Right cardiac atrium (tissue), 5 donors: ENCODE data around the gene ZNF610. TPM values are rescaled to one million over a fixed set of nuclear protein-coding genes. Genes with fewer than 3 reads are reported as not detected.

Experiments used
- ATAC-seq, 2 donors: fragments of 200-7000 bp; cut with Tn5 transposase; one replicate each; pipeline versions ENCODE4 v1.8.0 to v1.9.1; 2020; ENCODE audit warnings: moderate library complexity in 2 of 2, mild to moderate bottlenecking in 1 of 2
- DNase-seq, 3 donors: peaks; one replicate each; pipeline ENCODE4 v3.0.0-alpha.2; 2020
- H3K27ac ChIP-seq: one replicate; pipeline ENCODE4 v1.5.1; 2013; ENCODE audit warnings: mild to moderate bottlenecking, low read length, control low read depth, moderate library complexity
- H3K27me3 ChIP-seq: one replicate; pipeline ENCODE4 v1.6.1; 2013; ENCODE audit not compliant: control insufficient read depth, insufficient read depth
- H3K4me1 ChIP-seq: one replicate; pipeline ENCODE4 v1.6.1; 2013; ENCODE audit warnings: low read length; ENCODE audit not compliant: control insufficient read depth, insufficient read depth
- H3K4me3 ChIP-seq: one replicate; pipeline ENCODE4 v1.5.1; 2013; ENCODE audit warnings: low read length, control low read depth
- H3K9me3 ChIP-seq: one replicate; pipeline ENCODE4 v1.6.1; 2013; ENCODE audit warnings: low read length; ENCODE audit not compliant: control insufficient read depth
- WGBS: extraction: QIAGEN DNeasy Blood & Tissue Kit; methylation state at CpG from one replicate; pipeline ENCODE4 v1.1.7; 2013; 5-methylcytosine and 5-hydroxymethylcytosine counted together
- intact Hi-C, 4 donors: fragments of 100-400 bp; cut with DNase I; formaldehyde crosslinking; loops; one replicate each; pipeline versions ENCODE4 v1.11.0 to v1.14.0; 2022 to 2023
- polyA plus RNA-seq: library from polyadenylated mRNA; stranded (reverse); fragments of 200-250 nt; gene quantifications from one replicate; pipeline ENCODE4 v1.2.3, GENCODE V29; 2013
- total RNA-seq, 4 donors: library from RNA; stranded (reverse); fragmentation: NEBNext Ultra II Directional; extraction: Animal tissue kit (Norgen Biotek cat#: 25700); gene quantifications; one replicate each; pipeline ENCODE4 v1.2.1, GENCODE V29; 2021
- donor health status: healthy with polysubstance abuse.
- donor health status: DM: no; HTN: yes; CAD: no.
- donor health status: DM: no; HTN: no; CAD: no.
- donor health status: DM: no; HTN: yes; CAD: no; lungs with severe emphysema.
- donor health status: DM: yes; HTN: yes; CAD: no.

ZNF610 gene
- total and polyA plus RNA-seq, 5 donors = 1.4 to 3.4 (median 3.3) TPM

GRCh38 chr19:52398081-52398441 is 62.0 kb downstream of the ZNF610 start:
- 5% methylated on average over 14 of the region's 14 CpGs for WGBS
- Histone ChIP-seq H3K27me3 (no peaks in the 10 kb centered on the region), H3K27ac (peak overlapping the region; percentile 54), H3K4me3 (peak overlapping the region; percentile 84), H3K4me1 (no peaks in the 10 kb centered on the region), H3K9me3 (no peaks in the 10 kb centered on the region)
- intact Hi-C loops = no loop called here
- ATAC-seq (peak; percentile 24 to 52), DNase-seq (peak in 1 of 3 donors; percentile 34)

- WGBS = 99% methylated on average over 6 of the region's 6 CpGs
- intact Hi-C loops = no loop called here
- Histone ChIP-seq H3K4me1 (no peaks in the 10 kb centered on the region), H3K4me3 (no peak overlapping the region), H3K27ac (no peak overlapping the region), H3K27me3 (no peaks in the 10 kb centered on the region), H3K9me3 (peaks cover 23% of the 10 kb centered on the region)
- DNase-seq (no peak), ATAC-seq (no peak)
These were observed 74.2 kb downstream of the ZNF610 start for GRCh38 chr19:52410276-52410675.

GRCh38 chr19:52415711-52416110 is 79.7 kb downstream of the ZNF610 start:
- Histone ChIP-seq H3K27ac (no peak overlapping the region), H3K9me3 (peaks cover 20% of the 10 kb centered on the region), H3K27me3 (no peaks in the 10 kb centered on the region), H3K4me3 (no peak overlapping the region), H3K4me1 (no peaks in the 10 kb centered on the region)
- WGBS = 97% methylated on average over 5 of the region's 5 CpGs
- intact Hi-C loops = no loop called here
- DNase-seq (no peak), ATAC-seq (no peak)

Other genes with a start within 250 kb of the ZNF610 start
- 10 to 100 TPM; 11.0 to 17.9 (median 13.1) TPM for gene ZNF841, start 240.5 kb upstream of the ZNF610 start, total RNA-seq
- gene ZNF841, start 240.5 kb upstream of the ZNF610 start, polyA plus RNA-seq = 4.7 TPM
- 1 to 10 TPM; 5.7 to 8.2 (median 6.6) TPM for gene ZNF616, start 196.3 kb upstream of the ZNF610 start, total RNA-seq
- 1.6 TPM for gene ZNF616, start 196.3 kb upstream of the ZNF610 start, polyA plus RNA-seq
- gene ZNF836, start 164.6 kb upstream of the ZNF610 start, total RNA-seq = 1 to 10 TPM; 5.6 to 9.4 (median 8.6) TPM
- gene ZNF836, start 164.6 kb upstream of the ZNF610 start, polyA plus RNA-seq = 3.4 TPM
- 100 to 1,000 TPM; 370 to 446 (median 409) TPM for gene PPP2R1A, start 146.2 kb upstream of the ZNF610 start, total RNA-seq
- gene PPP2R1A, start 146.2 kb upstream of the ZNF610 start, polyA plus RNA-seq = 235 TPM
- gene ZNF766, start 66.7 kb upstream of the ZNF610 start, total RNA-seq = 10 to 100 TPM; 11.5 to 14.9 (median 12.4) TPM
- 3.8 TPM for gene ZNF766, start 66.7 kb upstream of the ZNF610 start, polyA plus RNA-seq
- gene ZNF480, start 39.1 kb upstream of the ZNF610 start, total RNA-seq = 10 to 100 TPM; 17.3 to 21.8 (median 18.5) TPM
- 13.4 TPM for gene ZNF480, start 39.1 kb upstream of the ZNF610 start, polyA plus RNA-seq
- gene ZNF880, start 33.7 kb downstream of the ZNF610 start, total RNA-seq = 10 to 100 TPM; 18.1 to 24.1 (median 20.9) TPM
- 18.3 TPM for gene ZNF880, start 33.7 kb downstream of the ZNF610 start, polyA plus RNA-seq
- 10 to 100 TPM; 17.9 to 21.3 (median 19.4) TPM for gene ZNF528, start 61.6 kb downstream of the ZNF610 start, total RNA-seq
- 14.4 TPM for gene ZNF528, start 61.6 kb downstream of the ZNF610 start, polyA plus RNA-seq
- under 1 TPM; 0.50 to 0.59 (median 0.55) TPM for gene ZNF534, start 92.9 kb downstream of the ZNF610 start, total RNA-seq
- gene ZNF534, start 92.9 kb downstream of the ZNF610 start, polyA plus RNA-seq = 0.34 TPM
- gene ZNF578, start 117.3 kb downstream of the ZNF610 start, total RNA-seq = 1 to 10 TPM; 2.3 to 4.8 (median 2.9) TPM
- 1.2 TPM for gene ZNF578, start 117.3 kb downstream of the ZNF610 start, polyA plus RNA-seq
- 10 to 100 TPM; 27.6 to 34.2 (median 30.3) TPM for gene ZNF808, start 191.4 kb downstream of the ZNF610 start, total RNA-seq
- gene ZNF808, start 191.4 kb downstream of the ZNF610 start, polyA plus RNA-seq = 9.0 TPM
- 10 to 100 TPM; 16.2 to 19.7 (median 19.1) TPM for gene ZNF701, start 234.0 kb downstream of the ZNF610 start, total RNA-seq
- 11.5 TPM for gene ZNF701, start 234.0 kb downstream of the ZNF610 start, polyA plus RNA-seq